ENCODE results near the gene SETD1A. TPM values are rescaled to one million over a fixed set of nuclear protein-coding genes. Genes with fewer than 3 reads are reported as not detected.

Gene SETD1A
- 1.6 and 5.3 TPM in 2 replicates for total RNA-seq (ENCODE audit: low replicate concordance)

DNA sequence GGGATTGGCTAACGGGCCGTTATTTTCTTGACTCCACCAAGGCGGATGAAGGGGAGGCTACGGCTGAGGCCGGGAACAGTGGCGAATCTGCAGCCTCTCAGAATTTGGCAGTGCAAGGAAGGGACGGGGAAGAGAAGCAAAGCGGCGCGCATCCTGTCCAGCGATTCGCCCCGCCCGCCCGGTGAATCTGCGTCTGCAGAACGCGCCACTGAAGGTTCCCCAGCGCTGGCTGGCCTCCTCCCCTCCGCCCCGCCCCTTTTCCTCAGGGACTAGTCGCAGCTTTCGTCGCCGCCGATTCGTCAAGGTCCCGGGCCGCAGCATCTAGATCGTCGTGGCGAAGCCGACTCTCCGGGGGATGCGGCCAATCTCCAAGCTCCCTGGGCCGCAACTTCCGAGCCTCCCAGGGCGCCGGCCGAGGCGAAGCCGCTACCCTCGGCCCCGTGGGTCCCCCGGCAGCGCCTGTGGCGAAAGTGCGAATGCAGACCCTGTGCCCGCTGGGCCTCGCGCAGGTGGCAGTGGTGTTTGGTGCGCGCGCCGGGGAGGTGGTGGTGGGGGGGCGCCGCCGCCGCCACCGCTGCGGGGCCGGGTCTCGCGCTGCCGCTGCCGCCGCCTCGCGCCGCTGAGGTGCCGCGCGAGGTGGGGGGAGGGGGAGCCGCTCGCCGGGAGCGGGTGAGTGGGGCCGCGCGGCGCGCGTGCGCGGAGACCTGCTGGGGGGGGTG is at the start of gene SETD1A:
Gene SETD1A (plus strand): TSS at position 299 of the 719 bp plus-strand sequence. CDS start 978 bp downstream, outside the sequence.
- peak; percentile 96 for DNase-seq (ENCODE audit: low read depth)
- TF ChIP-seq, protein P1, sequence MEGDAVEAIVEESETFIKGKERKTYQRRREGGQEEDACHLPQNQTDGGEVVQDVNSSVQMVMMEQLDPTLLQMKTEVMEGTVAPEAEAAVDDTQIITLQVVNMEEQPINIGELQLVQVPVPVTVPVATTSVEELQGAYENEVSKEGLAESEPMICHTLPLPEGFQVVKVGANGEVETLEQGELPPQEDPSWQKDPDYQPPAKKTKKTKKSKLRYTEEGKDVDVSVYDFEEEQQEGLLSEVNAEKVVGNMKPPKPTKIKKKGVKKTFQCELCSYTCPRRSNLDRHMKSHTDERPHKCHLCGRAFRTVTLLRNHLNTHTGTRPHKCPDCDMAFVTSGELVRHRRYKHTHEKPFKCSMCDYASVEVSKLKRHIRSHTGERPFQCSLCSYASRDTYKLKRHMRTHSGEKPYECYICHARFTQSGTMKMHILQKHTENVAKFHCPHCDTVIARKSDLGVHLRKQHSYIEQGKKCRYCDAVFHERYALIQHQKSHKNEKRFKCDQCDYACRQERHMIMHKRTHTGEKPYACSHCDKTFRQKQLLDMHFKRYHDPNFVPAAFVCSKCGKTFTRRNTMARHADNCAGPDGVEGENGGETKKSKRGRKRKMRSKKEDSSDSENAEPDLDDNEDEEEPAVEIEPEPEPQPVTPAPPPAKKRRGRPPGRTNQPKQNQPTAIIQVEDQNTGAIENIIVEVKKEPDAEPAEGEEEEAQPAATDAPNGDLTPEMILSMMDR (IDR thresholded peaks at IDR 0.05; ENCODE audit: insufficient read depth, low read length): no peak
- peak within 1 kb of the TSS; percentile 87 for H3K4me3 ChIP-seq (ENCODE audit: low read depth, low read length)

DNA sequence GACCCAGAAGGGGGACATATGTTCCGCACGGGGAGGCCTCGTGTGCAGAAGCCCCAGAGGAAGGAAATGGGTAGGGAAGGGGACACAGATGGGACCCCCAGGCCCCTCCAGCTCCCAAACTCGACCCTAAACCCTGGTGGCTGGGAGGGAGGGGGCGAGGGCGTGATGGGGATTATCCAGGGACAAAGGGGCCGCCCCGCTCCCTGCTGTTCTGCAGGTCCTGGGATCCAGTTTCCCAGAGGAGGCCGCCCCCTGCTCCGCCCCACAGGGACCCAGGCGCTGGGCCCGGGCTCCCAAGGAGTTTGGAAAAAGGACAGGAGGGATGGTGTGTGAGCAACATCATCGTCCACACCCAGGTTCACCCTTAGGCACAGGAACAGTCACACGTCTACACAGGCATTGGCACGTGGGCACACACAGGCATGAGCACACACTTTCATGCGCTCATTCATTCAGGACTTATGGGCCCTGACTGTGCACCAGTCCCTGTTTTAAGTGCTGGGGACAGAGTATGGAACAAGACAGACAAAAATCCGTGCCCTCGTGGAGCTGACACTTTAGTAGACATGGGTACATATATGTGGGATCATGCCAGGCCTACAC is 47.0 kb upstream of the SETD1A start:
- DNase-seq (ENCODE audit: low read depth): no peak
- H3K4me3 ChIP-seq (ENCODE audit: low read depth, low read length): no peak overlapping the region
- TF ChIP-seq, protein P1 (IDR thresholded peaks at IDR 0.05; ENCODE audit: insufficient read depth, low read length): no peak

DNA sequence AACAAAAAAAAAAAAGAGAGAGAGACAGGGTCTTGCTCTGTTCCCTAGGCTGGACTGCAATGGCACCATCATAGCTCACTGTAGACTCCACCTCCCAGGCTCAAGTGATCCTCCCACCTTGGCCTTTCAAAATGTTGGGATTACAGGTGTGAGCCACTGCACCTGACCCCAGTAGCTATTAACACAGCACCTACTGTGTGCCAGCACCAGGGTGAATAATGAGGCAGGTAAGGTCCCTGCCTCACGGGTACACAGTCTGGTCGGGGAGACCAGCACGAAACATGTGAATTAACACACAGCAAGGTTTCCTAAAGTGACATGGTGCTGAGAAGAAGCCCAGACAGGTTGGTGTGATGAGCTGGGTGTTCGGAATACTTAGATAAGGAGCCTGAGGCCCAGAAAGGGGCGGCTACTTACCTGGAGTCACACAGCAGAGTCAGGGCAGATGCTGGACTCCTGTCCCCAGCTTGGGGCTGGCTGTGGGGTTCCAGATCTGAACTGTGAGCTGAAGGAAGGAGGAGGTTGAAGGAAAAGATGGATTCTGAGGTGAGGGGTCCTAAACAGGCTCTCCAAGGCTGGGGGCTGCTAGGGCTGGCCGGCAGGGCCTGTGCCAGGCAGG is 44.7 kb upstream of the SETD1A start:
- TF ChIP-seq, protein P1 (IDR thresholded peaks at IDR 0.05; ENCODE audit: insufficient read depth, low read length): no peak
- no peak for DNase-seq (ENCODE audit: low read depth)
- no peak overlapping the region for H3K4me3 ChIP-seq (ENCODE audit: low read depth, low read length)

DNA sequence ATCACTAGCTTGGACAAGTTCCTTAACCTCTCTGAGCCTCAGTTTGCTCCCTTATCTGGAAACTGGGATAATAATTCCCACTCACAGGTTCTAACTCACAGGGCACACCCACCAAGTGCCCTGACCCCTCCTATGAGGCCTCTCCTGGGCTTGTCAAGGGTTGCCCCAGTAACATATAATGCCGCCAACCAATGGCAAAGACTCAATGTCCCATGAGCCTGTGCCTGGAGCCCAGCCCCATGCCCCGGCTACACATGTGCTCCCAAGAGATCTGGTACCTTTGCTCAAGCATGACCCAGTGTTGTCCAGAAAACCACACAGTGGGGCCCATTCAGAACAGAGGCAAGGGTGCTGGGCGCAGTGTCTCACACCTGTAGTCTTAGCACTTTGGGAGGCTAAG is 42.7 kb upstream of the SETD1A start:
- DNase-seq (ENCODE audit: low read depth): no peak
- H3K4me3 ChIP-seq (ENCODE audit: low read depth, low read length): no peak overlapping the region

DNA sequence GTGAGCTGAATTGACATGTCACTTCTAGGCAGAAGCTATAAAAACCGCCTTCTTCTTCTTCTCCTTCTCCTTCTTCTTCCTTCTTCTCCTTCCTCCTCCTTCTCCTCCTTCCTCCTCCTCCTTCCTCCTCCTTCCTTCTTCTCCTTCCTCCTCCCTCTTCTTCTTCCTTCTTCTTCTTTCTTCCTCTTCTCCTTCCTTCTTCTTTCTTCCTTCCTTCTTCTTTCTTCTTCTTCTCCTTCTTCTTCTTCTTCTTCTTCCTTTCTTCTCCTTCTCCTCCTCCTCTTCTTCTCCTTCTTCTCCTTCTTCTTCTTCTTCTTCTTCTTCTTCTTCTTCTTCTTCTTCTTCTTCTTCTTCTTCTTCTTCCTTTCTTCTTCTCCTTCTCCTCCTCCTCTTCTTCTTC is 38.9 kb upstream of the SETD1A start:
- TF ChIP-seq, protein P1 (IDR thresholded peaks at IDR 0.05; ENCODE audit: insufficient read depth, low read length): no peak
- no peak overlapping the region for H3K4me3 ChIP-seq (ENCODE audit: low read depth, low read length)
- DNase-seq (ENCODE audit: low read depth): no peak

More for the DNA sequence above, 42.7 kb upstream of the SETD1A start:
- TF ChIP-seq, protein P1 (IDR thresholded peaks at IDR 0.05; ENCODE audit: insufficient read depth, low read length): no peak

DNA sequence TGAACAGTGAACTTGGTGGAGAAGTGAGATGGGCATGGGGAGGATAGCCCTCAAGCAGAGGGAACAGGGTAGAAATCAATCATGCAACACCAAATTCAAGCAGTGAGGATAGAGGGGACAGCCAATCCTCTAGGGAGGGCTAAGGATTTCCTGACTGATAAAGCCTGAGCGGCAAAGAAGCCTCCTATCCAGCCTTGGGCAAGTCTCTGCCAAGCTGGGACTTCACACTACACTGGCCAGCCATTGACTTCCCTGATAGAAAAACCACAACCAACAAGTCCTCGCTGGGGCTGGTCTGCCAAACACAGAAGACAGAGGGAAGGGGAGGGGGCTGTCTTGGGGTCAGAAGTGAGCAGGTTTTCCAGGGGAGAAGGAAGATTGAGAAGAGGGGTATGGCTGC is 36.7 kb upstream of the SETD1A start:
- TF ChIP-seq, protein P1 (IDR thresholded peaks at IDR 0.05; ENCODE audit: insufficient read depth, low read length): no peak
- DNase-seq (ENCODE audit: low read depth): no peak
- H3K4me3 ChIP-seq (ENCODE audit: low read depth, low read length): no peak overlapping the region
